PC-9 (cell line): ENCODE measurements around the gene CDK5. TPM values are rescaled to one million over a fixed set of nuclear protein-coding genes. Genes with fewer than 3 reads are reported as not detected.

ENCODE experiments used
- BruUV-seq: library from RNA; stranded (reverse); fragments of 400-500 nt; replicated peaks from 2 replicates; lab custom pipeline; 2021; lab: Mats Ljungman, UMichigan
- CTCF ChIA-PET: fragments of 300-600 bp; sonication (Branson Sonifier 250); formaldehyde crosslinking; loops from one replicate; lab custom pipeline; 2022; ENCODE audit warnings: antibody characterized with exemption; lab: Charles Lee
- POLR2A ChIA-PET: fragments of 300-600 bp; sonication (Branson Sonifier 250); formaldehyde crosslinking; loops from one replicate; lab custom pipeline; 2022; ENCODE audit warnings: antibody characterized with exemption; ENCODE audit not compliant: unreplicated experiment; lab: Charles Lee
- DNase-seq, 2 experiments: peaks; one replicate each; pipeline versions ENCODE4 v3.0.0 to v3.0.0-alpha.2; 2015 to 2022; ENCODE audit warnings: mixed read lengths in 1 of 2
- H2AFZ ChIP-seq: fragments of 200-600 bp; sonication (generic); 2 replicates; pipeline ENCODE4 v1.8.1; 2017; ENCODE audit warnings: antibody characterized with exemption
- H3F3A ChIP-seq: fragments of 200-600 bp; sonication (generic); 2 replicates; pipeline ENCODE4 v1.8.1; 2017; ENCODE audit warnings: antibody characterized with exemption, mild to moderate bottlenecking, low read depth; ENCODE audit not compliant: insufficient read depth
- H3K27ac ChIP-seq: fragments of 200-600 bp; sonication (generic); 2 replicates; pipeline ENCODE4 v1.6.1; 2016; ENCODE audit warnings: mixed run types
- H3K27me3 ChIP-seq: fragments of 200-600 bp; sonication (generic); 2 replicates; pipeline ENCODE4 v1.6.1; 2016; ENCODE audit warnings: low read depth, mixed run types; ENCODE audit not compliant: insufficient read depth
- H3K36me3 ChIP-seq: fragments of 200-600 bp; sonication (generic); 2 replicates; pipeline ENCODE4 v1.6.1; 2016; ENCODE audit warnings: low read depth, mixed run types
- H3K4me1 ChIP-seq: fragments of 200-600 bp; sonication (generic); replicated peaks from 2 replicates; pipeline ENCODE4 v1.6.1; 2016; ENCODE audit warnings: mixed run types; ENCODE audit not compliant: insufficient read depth
- H3K4me2 ChIP-seq: fragments of 200-600 bp; sonication (generic); 2 replicates; pipeline ENCODE4 v1.6.1; 2017; ENCODE audit warnings: mixed run types
- H3K4me3 ChIP-seq: fragments of 200-600 bp; sonication (generic); 2 replicates; pipeline ENCODE4 v1.6.1; 2016; ENCODE audit warnings: mixed run types
- H3K79me2 ChIP-seq: fragments of 200-600 bp; sonication (generic); 2 replicates; pipeline ENCODE4 v1.6.1; 2017; ENCODE audit warnings: low read depth, mixed run types
- H3K9me2 ChIP-seq: fragments of 200-600 bp; sonication (generic); 2 replicates; pipeline ENCODE4 v1.8.1; 2017; ENCODE audit warnings: mild to moderate bottlenecking; ENCODE audit not compliant: insufficient read depth
- H3K9me3 ChIP-seq: fragments of 200-600 bp; sonication (generic); 2 replicates; pipeline ENCODE4 v1.8.1; 2016; ENCODE audit warnings: low read depth; ENCODE audit not compliant: insufficient read depth
- H4K20me1 ChIP-seq: fragments of 200-600 bp; sonication (generic); 2 replicates; pipeline ENCODE4 v1.8.1; 2017; ENCODE audit not compliant: insufficient read depth
- EZH2 ChIP-seq: fragments of 200-600 bp; sonication (generic); IDR thresholded peaks from 2 replicates; pipeline ENCODE4 v1.8.0; 2017; ENCODE audit warnings: antibody characterized with exemption, low read depth
- intact Hi-C: fragments of 100-400 bp; cut with micrococcal nuclease; formaldehyde crosslinking; loops from one replicate; pipeline ENCODE4 v1.10.0; 2022; ENCODE audit not compliant: unreplicated experiment
- total RNA-seq: library from RNA; stranded (reverse); gene quantifications from 2 replicates; pipeline ENCODE4 v1.2.3, GENCODE V29; 2021
- TF ChIP-seq, protein P1 (sequence below): fragments of 200-600 bp; sonication (generic); conservative IDR thresholded peaks from 2 replicates; pipeline ENCODE4 v1.6.1; 2017; ENCODE audit warnings: mixed run types, antibody characterized with exemption, mild to moderate bottlenecking, moderate library complexity

The CDK5 gene
- total RNA-seq, 1 experiment from 2014 or later, result 45.7 TPM

DNA sequence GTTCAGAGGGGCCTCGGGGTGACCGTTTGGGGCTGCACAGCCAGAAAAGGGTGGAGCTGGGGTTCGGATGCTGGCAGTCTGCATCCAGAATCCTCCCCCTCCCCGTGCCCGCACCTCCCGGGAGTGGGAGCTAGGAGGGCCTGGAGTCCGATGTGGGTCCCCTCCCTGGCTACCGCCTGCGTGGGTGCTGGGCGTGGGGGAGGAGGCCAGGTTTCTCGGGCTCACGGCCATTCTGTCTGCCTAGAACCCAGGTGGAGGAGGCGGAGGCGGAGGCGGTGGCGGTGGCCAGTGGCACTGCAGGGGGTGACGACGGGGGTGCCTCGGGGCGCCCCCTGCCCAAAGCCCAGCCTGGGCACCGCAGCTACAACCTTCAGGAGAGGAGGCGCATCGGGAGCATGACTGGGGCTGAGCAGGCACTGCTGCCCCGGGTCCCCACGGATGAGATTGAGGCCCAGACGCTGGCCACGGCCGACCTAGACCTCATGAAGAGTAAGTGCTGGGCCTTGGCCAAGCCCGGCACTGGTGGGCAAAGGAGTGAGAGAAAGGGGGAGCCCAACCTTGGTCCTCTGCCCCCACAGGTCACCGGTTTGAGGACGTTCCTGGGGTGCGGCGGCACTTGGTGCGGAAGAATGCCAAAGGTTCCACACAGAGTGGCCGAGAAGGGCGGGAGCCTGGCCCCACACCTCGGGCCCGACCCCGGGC is 8.7 kb upstream of the CDK5 start:
- peaks cover 21% of the 10 kb centered on the region for H3K36me3 ChIP-seq
- H4K20me1 ChIP-seq, result peaks cover 23% of the 10 kb centered on the region

DNA sequence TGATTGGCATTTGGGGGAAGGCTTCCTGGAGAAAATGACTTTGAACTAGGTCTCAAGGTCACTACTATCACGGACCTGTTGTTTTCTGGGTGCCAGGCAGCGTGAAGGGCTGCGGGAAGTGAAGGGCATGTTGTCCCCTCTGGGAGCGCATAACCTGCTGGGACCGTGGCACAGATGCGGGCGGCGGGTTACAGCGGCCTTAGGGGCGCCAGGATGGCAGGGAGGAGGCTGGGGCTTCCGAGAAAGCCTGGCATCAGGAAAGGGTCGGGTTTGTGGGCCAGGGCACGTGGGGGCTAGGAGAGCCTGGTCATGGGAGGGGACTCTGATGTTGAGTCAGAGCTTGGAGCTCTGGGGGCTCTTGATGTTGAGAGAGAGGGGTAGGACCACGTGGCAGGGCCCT is 7.8 kb upstream of the CDK5 start:
- Histone ChIP-seq H3K9me2 (no peaks in the 10 kb centered on the region), H4K20me1 (peaks cover 23% of the 10 kb centered on the region), H3K27me3 (no peaks in the 10 kb centered on the region), H3K4me3 (no peak overlapping the region), H3F3A (peaks cover 28% of the 10 kb centered on the region; the same call in 1 of the 2 replicates), H3K4me1 (peaks cover 33% of the 10 kb centered on the region), H2AFZ (no peak overlapping the region), H3K79me2 (peaks cover 32% of the 10 kb centered on the region), H3K27ac (no peak overlapping the region), H3K36me3 (peaks cover 21% of the 10 kb centered on the region), H3K4me2 (no peak overlapping the region), H3K9me3 (no peaks in the 10 kb centered on the region)
- ChIA-PET POLR2A (no interaction called here), CTCF (no interaction called here)
- intact Hi-C loops, result no loop called here
- no TSS peak for BruUV-seq
- no peak for TF ChIP-seq EZH2
- TF ChIP-seq, protein P1, sequence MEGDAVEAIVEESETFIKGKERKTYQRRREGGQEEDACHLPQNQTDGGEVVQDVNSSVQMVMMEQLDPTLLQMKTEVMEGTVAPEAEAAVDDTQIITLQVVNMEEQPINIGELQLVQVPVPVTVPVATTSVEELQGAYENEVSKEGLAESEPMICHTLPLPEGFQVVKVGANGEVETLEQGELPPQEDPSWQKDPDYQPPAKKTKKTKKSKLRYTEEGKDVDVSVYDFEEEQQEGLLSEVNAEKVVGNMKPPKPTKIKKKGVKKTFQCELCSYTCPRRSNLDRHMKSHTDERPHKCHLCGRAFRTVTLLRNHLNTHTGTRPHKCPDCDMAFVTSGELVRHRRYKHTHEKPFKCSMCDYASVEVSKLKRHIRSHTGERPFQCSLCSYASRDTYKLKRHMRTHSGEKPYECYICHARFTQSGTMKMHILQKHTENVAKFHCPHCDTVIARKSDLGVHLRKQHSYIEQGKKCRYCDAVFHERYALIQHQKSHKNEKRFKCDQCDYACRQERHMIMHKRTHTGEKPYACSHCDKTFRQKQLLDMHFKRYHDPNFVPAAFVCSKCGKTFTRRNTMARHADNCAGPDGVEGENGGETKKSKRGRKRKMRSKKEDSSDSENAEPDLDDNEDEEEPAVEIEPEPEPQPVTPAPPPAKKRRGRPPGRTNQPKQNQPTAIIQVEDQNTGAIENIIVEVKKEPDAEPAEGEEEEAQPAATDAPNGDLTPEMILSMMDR, result no peak
- DNase-seq, result no peak

More for the DNA sequence above, 8.7 kb upstream of the CDK5 start:
- H2AFZ ChIP-seq, result no peak overlapping the region
- TF ChIP-seq, protein P1, result no peak
- TF ChIP-seq EZH2, result no peak
- intact Hi-C loops, result no loop called here
- H3K27me3 ChIP-seq, result no peaks in the 10 kb centered on the region
- BruUV-seq, result no TSS peak
- H3K4me2 ChIP-seq, result no peak overlapping the region
- POLR2A ChIA-PET, result interaction anchor here (0.6 kb wide), 1 partner anchor 12 kb away, joined by 3 read pairs; no protein-coding TSS in a partner anchor
- H3K27ac ChIP-seq, result no peak overlapping the region
- H3K9me2 ChIP-seq, result no peaks in the 10 kb centered on the region
- no peaks in the 10 kb centered on the region for H3K9me3 ChIP-seq
- H3K4me3 ChIP-seq, result no peak overlapping the region
- H3K79me2 ChIP-seq, result peaks cover 23% of the 10 kb centered on the region
- H3K4me1 ChIP-seq, result peaks cover 24% of the 10 kb centered on the region
- H3F3A ChIP-seq, result peaks cover 23% of the 10 kb centered on the region; the same call in 1 of the 2 replicates
- CTCF ChIA-PET, result no interaction called here
- DNase-seq, result no peak

DNA sequence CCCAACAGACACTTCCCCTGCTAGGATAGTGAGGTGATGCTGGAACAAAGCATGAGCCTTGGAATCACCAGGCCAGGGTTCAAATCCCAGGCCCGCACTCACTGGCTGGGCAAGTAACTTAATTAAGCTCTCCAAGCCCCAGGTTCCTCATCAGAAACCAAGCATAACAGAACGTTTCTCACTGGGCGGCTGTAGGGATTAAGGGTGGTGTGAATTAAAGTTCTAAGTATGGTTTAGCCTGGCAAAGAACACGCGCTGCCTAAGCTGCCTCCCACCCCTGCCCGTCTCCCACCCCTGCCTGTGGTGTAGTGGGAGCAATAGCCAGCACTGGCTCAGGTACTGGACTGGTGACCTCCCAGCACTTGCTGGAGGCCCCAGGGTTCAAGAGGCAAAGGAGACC is 7.3 kb upstream of the CDK5 start:
- peaks cover 28% of the 10 kb centered on the region; the same call in 1 of the 2 replicates for H3F3A ChIP-seq
- ChIA-PET POLR2A (no interaction called here), CTCF (no interaction called here)
- H4K20me1 ChIP-seq, result peaks cover 23% of the 10 kb centered on the region
- no peak for DNase-seq
- H3K27me3 ChIP-seq, result no peaks in the 10 kb centered on the region
- no peak for TF ChIP-seq EZH2
- TF ChIP-seq, protein P1, result no peak
- H2AFZ ChIP-seq, result no peak overlapping the region
- no peaks in the 10 kb centered on the region for H3K9me3 ChIP-seq
- BruUV-seq, result no TSS peak
- intact Hi-C loops, result no loop called here
- peaks cover 21% of the 10 kb centered on the region for H3K36me3 ChIP-seq
- H3K79me2 ChIP-seq, result peaks cover 37% of the 10 kb centered on the region
- no peak overlapping the region for H3K27ac ChIP-seq
- no peak overlapping the region for H3K4me2 ChIP-seq
- H3K9me2 ChIP-seq, result no peaks in the 10 kb centered on the region
- peaks cover 36% of the 10 kb centered on the region for H3K4me1 ChIP-seq
- H3K4me3 ChIP-seq, result no peak overlapping the region
